ENCODE measurements around the gene SH3RF3.

GRCh38 chr2:109463236-109463635 lies 334.2 kb downstream of the SH3RF3 start:
- no peak for TF ChIP-seq CTCF (optimal IDR thresholded peaks at IDR 0.05 in 1 of 3, IDR thresholded peaks at IDR 0.05 in 1 of 3, conservative IDR thresholded peaks at IDR 0.05 in 1 of 3; ENCODE audit: extremely low read depth in 1 of 3, insufficient read depth in 2 of 3, low read length in 3 of 3)
- no peak for TF ChIP-seq EZH2 (IDR thresholded peaks at IDR 0.05; ENCODE audit: low read length)

All from keratinocyte (primary cell).